ENCODE results near the gene G3BP1.

G3BP1 gene

GRCh38 chr5:151757233-151758140, 14.3 kb upstream of the G3BP1 start:
- no peaks in the 10 kb centered on the region for H4K20me1 ChIP-seq (ENCODE audit: insufficient read depth, low read length)
- H3K9me3 ChIP-seq (ENCODE audit: low read length), result no peaks in the 10 kb centered on the region
- peak overlapping the region; percentile 79 for H3K4me3 ChIP-seq (ENCODE audit: low read depth, low read length, poor library complexity, severe bottlenecking)
- peak overlapping the region; percentile 85 for H3K9ac ChIP-seq (ENCODE audit: low read length)
- peaks cover 11% of the 10 kb centered on the region; the same call in 1 of the 2 replicates for H3K36me3 ChIP-seq (ENCODE audit: insufficient read depth, low read length)
- 0 out of 2 replicates have a peak, but pooled peaks cover 7% of the 10 kb centered on the region for H3K79me2 ChIP-seq (ENCODE audit: insufficient read depth, low read length)
- H3K27me3 ChIP-seq (ENCODE audit: insufficient read depth, low read length), result no peaks in the 10 kb centered on the region
- peaks cover 36% of the 10 kb centered on the region for H3K4me1 ChIP-seq (ENCODE audit: insufficient read depth, low read length, severe bottlenecking)
- no peak overlapping the region for H2AFZ ChIP-seq (ENCODE audit: low read length)
- H3K9me2 ChIP-seq (ENCODE audit: low read depth, low read length), result no peaks in the 10 kb centered on the region
- no peak for TF ChIP-seq EZH2 (IDR thresholded peaks at IDR 0.05; ENCODE audit: borderline replicate concordance, low read length)
- no peak for TF ChIP-seq CTCF (IDR thresholded peaks at IDR 0.05; ENCODE audit: low read length)
- no peak overlapping the region for H3K27ac ChIP-seq (ENCODE audit: low read depth, low read length, poor library complexity, severe bottlenecking)
- H3F3A ChIP-seq (ENCODE audit: insufficient read depth, low read length), result no peaks in the 10 kb centered on the region
- H3K4me2 ChIP-seq (ENCODE audit: low read length), result peak overlapping the region; percentile 86

GRCh38 chr5:151758141-151758429, 13.7 kb upstream of the G3BP1 start:
- Histone ChIP-seq H3K27me3 (ENCODE audit: insufficient read depth, low read length) (no peaks in the 10 kb centered on the region), H2AFZ (ENCODE audit: low read length) (no peak overlapping the region), H3K79me2 (ENCODE audit: insufficient read depth, low read length) (0 out of 2 replicates have a peak, but pooled peaks cover 7% of the 10 kb centered on the region), H3K9me3 (ENCODE audit: low read length) (no peaks in the 10 kb centered on the region), H4K20me1 (ENCODE audit: insufficient read depth, low read length) (no peaks in the 10 kb centered on the region), H3K27ac (ENCODE audit: low read depth, low read length, poor library complexity, severe bottlenecking) (no peak overlapping the region), H3K36me3 (ENCODE audit: insufficient read depth, low read length) (peaks cover 5% of the 10 kb centered on the region; the same call in 1 of the 2 replicates), H3K4me3 (ENCODE audit: low read depth, low read length, poor library complexity, severe bottlenecking) (peak overlapping the region; percentile 79), H3F3A (ENCODE audit: insufficient read depth, low read length) (no peaks in the 10 kb centered on the region), H3K4me2 (ENCODE audit: low read length) (peak overlapping the region; percentile 86), H3K9ac (ENCODE audit: low read length) (peak overlapping the region; percentile 85), H3K9me2 (ENCODE audit: low read depth, low read length) (no peaks in the 10 kb centered on the region), H3K4me1 (ENCODE audit: insufficient read depth, low read length, severe bottlenecking) (peaks cover 36% of the 10 kb centered on the region)
- TF ChIP-seq EZH2 (IDR thresholded peaks at IDR 0.05; ENCODE audit: borderline replicate concordance, low read length) (no peak), CTCF (IDR thresholded peaks at IDR 0.05; ENCODE audit: low read length) (no peak)

- Histone ChIP-seq H3K79me2 (ENCODE audit: insufficient read depth, low read length) (0 out of 2 replicates have a peak, but pooled peaks cover 7% of the 10 kb centered on the region), H3K36me3 (ENCODE audit: insufficient read depth, low read length) (no peaks in the 10 kb centered on the region), H3K4me2 (ENCODE audit: low read length) (peak within 1 kb of the TSS; percentile 86), H3F3A (ENCODE audit: insufficient read depth, low read length) (no peaks in the 10 kb centered on the region), H3K9me2 (ENCODE audit: low read depth, low read length) (no peaks in the 10 kb centered on the region), H3K9me3 (ENCODE audit: low read length) (no peaks in the 10 kb centered on the region), H3K4me1 (ENCODE audit: insufficient read depth, low read length, severe bottlenecking) (peaks cover 36% of the 10 kb centered on the region), H4K20me1 (ENCODE audit: insufficient read depth, low read length) (no peaks in the 10 kb centered on the region), H3K4me3 (ENCODE audit: low read depth, low read length, poor library complexity, severe bottlenecking) (peak within 1 kb of the TSS; percentile 79), H2AFZ (ENCODE audit: low read length) (peak within 1 kb of the TSS; percentile 29; the same call in 1 of the 2 replicates), H3K27me3 (ENCODE audit: insufficient read depth, low read length) (no peaks in the 10 kb centered on the region), H3K27ac (ENCODE audit: low read depth, low read length, poor library complexity, severe bottlenecking) (no peak within 1 kb of the TSS), H3K9ac (ENCODE audit: low read length) (peak within 1 kb of the TSS; percentile 85)
- TF ChIP-seq EZH2 (IDR thresholded peaks at IDR 0.05; ENCODE audit: borderline replicate concordance, low read length), result no peak
- no peak for TF ChIP-seq CTCF (IDR thresholded peaks at IDR 0.05; ENCODE audit: low read length)
Observed at GRCh38 chr5:151758430-151759241, 13.1 kb upstream of the G3BP1 start, which contains the start of gene ATOX1. ATOX1 (minus strand) TSS chr5:151758631; CDS start chr5:151758551, 80 bp downstream.

All from OCI-LY1 (cell line).